GM11168 (cell line): ENCODE results near the gene ANO9.
"Not testable (repeated sequence)": the region's sequence is repeated elsewhere in the genome, so short reads cannot be mapped to it uniquely, and the experiment has no call there.

Experiments used
- in situ Hi-C: fragments of 300-500 bp; cut with MboI; formaldehyde crosslinking; loops from one replicate; pipeline ENCODE4 v1.12.0; 2022; ENCODE audit warnings: low sequenced_read_pairs; ENCODE audit not compliant: unreplicated experiment

ANO9 gene

DNA sequence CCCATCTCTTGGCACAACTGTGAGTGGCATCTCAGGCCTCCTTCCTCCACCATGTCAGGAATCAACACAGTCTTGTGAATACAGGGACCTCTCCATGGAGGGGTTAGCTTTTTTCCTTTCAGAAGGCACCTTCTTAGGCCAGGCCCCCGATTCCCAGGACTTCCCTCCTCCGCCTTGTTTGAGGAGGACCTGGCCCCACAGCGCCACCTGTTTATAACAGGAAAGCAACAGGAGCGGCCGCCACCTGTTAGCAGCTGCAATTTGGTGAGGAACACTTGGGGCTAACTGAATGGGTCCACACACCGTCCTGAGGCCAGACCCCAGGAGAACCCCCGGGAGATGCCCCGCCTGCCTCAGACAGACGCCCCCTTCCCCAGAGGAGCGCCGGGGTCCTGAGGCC, 51.6 kb downstream of the ANO9 start:
- in situ Hi-C loops, result no loop called here

DNA sequence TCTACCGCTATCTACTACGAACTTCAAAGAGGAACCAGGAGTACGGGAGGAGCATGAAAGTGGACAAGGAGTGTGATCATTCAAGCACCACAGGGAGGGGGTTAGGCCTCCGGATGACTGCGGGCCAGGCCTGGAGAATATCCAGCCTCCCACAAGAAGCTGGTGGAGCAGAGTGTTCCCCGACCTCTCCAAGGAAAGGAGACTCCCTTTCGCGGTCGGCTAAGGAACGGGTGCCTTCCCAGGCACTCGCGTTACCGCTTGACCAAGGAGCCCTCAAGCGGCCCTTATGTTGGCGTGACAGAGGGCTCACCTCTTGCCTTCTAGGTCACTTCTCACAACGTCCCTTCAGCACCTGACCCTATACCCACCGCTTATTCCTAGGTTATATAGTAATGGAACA, 52.4 kb downstream of the ANO9 start:
- in situ Hi-C loops, result not testable (repeated sequence)

DNA sequence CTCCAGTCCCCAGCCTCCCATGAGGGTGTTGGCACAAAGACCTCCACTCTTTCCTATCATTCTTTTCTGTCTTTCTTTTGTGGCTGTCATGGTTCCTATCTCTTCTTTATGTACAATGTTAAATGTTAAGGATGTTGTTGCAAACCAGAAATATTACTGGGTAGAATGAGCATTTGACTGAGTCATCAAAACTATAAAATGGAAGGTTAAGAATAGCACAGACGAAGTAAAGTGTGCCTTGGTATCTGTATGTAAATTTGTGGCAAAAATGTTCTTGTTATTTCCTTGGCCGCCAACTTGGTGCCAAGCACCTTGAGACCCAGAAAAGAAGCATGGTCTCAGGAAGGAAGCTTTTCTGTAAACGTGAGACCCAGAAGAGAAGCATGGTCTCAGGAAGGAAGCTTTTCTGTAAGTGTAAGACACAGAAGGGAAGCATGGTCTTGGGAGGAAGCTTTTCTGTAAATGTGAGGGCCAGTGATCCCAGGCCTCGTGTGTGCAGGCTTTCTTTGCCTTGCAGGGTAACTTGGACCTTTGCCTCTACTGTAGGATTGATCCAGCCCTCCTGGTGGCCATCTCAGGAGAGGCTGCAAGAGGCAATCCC, 54.5 kb downstream of the ANO9 start:
- in situ Hi-C loops, result no loop called here

DNA sequence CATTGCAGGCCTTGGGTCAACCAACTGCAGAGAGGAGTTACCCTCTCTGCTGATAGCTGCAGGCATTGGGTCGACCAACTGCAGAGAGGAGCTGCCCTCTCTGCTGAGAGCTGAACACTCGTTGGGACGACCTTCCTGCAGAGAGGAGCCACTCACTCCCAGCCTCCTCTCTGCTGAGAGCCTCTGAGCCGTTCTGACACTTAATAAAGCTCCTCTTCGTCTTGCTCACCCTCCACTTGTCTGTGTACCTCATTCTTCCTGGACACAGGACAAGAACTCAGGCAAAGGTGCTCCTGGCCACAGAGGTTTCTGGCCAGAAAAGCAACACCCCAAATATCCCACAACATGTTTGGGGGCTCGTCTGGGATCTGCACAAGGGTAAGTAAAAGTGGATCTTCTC, 55.3 kb downstream of the ANO9 start:
- in situ Hi-C loops, result no loop called here

DNA sequence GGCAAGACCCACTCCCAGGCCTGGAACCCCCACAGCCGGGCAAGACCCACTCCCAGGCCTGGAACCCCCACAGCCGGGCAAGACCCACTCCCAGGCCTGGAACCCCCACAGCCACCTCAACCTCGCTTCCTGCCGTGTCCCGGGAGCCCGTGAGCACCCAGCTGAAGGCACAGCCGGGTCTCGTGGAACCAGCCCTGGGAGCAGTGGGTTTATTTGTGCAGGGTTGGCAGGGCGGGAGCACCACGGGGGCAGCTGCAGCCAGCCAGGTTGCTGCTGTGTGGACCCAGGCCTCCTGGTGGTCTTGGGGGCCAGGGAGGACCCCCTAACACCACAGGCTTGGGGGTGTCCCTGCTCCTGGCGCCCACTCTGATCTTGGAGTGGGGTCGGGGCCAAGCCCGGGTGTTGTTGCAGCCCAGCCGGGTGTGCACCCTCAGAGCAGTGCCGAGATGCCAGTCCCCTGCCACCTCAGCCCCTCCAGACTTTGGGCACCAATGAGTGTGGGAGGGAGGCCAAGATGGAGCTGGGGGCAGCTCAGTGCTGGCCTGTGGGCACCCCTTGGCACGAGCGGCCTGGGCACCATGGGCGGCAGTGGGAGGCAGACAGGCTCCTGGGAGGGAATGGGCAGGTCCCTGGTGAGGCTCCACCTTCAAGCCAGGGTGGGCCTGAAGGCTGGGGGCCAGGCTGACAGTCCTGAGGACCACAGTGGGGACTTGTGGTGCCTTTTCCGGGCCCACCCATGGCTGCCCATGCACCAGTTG, 56.0 kb downstream of the ANO9 start:
- in situ Hi-C loops, result no loop called here

DNA sequence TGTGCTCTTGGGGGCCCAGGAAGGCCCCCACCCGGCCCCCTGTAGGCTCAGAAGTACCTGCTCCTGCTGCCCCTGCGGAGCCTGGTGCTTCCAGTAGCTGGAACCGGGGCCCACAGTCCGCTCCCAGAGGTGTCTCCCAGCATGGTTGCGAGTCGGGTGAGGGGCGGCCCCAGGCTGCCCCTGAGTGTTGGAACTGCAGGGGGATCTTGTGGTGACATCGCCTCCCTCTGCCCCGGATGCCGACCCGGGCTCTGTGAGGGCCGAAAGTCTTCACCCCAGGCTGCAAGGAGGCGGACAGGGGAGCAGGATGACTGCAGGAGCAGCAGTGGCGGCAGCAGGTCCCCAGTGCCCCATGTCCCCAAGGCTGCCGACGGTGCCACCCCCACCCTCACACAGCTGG, 57.3 kb downstream of the ANO9 start:
- in situ Hi-C loops, result no loop called here

DNA sequence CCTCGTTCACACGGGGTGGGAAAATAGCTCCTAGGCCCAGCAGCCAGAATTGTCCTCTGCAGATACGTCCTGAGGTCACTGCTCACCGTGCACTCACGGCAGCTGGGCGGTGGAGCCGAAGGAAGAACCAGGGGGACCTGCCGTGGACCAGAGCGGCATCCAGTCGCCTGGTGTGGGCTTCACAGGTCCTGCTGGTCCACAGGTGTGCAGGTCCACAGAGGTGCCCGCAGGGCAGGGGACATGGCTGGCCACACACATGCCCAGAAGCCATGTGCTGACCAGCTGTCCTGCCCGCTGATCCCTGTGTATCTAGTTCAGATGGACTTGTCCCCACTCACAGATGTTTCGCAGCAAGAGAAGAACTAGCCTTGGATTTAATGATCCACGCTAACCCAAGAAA, 58.4 kb downstream of the ANO9 start:
- in situ Hi-C loops, result no loop called here

DNA sequence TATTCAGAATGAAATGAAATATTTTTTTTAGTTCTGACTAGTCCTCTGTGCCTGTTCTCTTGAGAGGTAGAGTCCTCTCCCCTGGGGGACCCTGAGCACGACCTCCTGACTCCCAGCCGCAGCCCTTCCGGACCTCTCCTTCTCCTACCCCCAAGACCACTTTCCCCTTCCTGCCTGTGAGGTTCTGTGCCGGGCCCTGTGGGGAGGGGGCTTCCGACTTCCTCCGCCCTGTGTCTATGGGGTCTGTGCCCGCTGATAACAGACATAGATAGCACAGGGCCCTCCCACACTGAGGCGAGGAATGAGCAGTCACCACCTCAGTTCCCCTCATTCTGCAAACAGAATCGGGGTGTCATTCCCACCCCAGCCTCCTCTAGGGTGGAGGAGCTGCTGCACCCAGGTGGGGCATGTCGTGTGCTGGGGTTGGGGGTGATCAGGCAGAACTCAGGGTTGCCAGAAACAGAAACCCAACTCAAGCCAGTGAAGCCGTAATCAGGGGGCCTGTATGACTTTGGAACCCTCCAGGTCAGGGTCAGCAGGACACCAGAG, 59.7 kb downstream of the ANO9 start:
- in situ Hi-C loops, result no loop called here

DNA sequence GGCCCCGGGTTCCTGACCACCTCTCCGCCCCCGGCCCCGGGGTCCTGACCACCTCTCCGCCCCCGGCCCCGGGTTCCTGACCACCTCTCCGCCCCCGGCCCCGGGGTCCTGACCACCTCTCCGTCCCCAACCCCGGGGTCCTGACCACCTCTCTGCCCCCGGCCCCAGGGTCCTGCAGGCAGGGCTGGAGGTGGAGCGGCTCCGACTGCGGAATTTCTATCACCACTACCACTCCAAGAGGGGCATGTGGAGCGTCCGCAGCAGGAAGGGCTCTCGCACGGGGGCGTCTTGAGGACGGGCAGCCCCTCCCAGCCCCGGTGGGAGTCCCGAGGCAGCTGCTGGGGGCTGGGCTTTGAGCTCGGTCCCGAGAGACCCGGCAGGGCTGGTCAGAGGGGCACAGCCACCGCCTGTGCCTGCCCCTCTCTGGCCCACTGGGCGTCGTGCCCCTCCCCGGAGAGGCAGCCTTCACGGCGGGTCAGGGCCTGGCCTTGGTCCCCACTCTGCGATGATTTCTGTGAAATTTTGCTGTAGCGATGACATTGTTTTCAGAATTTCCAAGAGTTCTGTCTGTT, 60.2 kb downstream of the ANO9 start:
- in situ Hi-C loops, result no loop called here

DNA sequence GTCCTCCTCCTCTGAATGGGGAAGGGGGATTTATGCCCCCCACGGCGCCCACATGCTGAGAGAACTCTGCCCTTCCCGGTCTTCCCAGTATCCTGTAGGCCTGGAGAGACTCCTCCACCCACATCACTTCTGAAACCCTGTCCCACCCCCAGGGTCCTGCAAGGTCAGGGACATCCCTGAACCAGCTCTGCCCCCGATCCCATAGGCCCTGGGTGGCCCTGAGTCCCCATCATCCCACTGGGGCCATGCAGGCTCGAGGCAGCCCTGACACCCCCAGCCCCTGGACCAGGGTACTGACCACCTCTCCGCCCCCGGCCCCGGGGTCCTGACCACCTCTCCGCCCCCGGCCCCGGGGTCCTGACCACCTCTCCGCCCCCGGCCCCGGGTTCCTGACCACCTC, 60.8 kb downstream of the ANO9 start:
- in situ Hi-C loops, result no loop called here

DNA sequence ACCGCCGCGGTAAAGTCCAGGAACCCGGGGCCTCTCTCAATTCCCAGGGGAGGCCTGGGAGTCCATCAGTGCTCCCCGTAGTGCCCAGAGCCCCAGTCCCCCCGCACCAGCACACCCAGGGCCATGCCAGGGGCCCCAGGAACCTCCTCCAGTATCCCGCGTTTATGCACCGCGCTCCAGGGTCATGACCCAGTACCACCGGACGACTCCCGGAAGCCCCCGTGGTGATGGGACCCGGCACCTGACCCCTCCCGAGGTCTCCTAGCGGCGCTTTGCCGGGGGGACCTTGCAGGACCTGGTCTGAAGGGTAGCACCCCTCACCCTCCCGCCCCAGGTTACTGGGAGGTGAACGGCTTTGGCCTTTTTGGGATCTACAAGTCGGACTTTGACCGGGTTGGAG, 61.3 kb downstream of the ANO9 start:
- in situ Hi-C loops, result no loop called here

DNA sequence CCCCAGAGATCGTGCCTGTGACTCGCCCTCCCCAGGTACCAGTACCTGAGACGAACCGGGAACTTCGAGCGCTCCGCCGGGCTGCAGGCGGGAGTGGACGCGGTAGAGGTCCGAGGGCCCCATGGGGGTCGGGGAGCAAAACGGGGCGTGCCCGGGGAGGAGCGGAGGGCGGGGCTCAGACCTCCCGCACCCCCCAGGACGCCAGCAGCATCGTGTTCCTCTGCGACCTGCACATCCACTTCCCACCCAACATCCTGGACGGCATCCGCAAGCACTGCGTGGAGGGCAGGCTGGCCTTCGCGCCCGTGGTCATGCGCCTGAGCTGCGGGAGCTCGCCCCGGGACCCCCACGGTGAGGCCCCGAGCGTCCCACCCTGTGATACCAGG, 61.7 kb downstream of the ANO9 start:
- in situ Hi-C loops, result no loop called here

DNA sequence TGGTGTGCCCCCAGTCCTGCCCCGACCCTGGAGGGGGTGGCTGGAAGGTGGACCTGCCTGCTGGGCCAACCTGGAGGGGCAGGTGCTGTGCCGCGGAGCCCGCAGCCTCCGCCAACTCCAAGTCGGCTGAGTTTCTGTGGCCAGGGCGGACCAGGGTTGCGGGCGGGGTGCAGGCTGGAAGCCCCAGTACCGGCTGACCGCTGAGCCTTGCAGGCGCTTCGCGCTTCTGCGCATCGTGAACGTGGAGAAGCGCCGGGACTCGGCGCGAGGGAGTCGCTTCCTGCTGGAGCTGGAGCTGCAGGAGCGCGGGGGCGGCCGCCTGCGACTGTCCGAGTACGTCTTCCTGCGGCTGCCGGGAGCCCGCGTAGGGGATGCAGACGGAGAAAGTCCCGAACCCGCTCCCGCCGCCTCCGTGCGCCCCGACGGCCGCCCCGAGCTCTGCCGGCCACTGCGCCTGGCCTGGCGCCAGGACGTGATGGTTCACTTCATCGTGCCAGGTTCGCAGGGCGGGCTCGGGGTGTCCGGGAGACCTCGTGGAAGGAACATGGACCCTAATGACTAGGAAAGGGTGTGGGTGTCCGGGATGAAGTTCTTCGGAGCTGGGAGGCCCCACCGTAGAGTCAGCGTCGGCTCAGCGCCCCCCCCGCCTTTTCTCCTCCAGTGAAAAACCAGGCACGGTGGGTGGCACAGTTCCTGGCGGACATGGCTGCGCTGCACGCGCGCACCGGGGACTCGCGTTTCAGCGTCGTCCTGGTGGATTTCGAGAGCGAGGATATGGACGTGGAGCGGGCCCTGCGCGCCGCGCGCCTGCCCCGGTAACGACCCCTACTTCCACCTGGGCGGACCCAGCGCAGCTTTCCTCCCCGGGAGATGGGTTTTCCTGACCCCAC, 62.4 kb downstream of the ANO9 start:
- in situ Hi-C loops, result no loop called here

DNA sequence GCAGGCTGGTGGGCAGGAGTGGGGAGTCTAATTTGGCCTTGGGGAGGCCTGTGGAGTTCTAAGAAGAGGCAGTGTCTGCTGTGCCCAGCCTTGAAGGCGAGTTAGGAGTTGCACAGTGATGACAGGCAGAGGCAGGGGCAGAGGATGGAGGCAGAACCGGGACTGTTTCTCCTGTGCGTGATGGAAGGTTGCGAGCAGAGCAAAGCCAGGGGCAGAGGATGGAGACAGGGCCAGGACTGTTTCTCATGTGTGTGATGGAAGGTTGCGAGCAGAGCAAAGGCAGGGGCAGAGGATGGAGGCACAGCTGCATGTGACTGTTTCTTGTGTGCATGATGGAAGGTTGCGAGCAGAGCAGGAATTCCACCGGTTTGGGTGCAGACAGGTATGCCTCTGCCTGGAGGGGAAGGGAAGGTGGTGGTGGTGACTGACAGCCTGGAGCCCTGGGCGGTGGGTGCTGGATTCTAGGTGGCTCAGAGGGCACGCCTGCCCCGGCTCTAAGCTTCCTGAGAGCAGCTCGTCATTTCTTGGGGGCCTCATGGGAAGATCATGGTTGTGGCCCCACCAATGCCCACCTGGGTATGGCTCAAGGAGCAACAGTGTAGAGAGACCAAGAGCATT, 63.8 kb downstream of the ANO9 start:
- in situ Hi-C loops, result no loop called here

DNA sequence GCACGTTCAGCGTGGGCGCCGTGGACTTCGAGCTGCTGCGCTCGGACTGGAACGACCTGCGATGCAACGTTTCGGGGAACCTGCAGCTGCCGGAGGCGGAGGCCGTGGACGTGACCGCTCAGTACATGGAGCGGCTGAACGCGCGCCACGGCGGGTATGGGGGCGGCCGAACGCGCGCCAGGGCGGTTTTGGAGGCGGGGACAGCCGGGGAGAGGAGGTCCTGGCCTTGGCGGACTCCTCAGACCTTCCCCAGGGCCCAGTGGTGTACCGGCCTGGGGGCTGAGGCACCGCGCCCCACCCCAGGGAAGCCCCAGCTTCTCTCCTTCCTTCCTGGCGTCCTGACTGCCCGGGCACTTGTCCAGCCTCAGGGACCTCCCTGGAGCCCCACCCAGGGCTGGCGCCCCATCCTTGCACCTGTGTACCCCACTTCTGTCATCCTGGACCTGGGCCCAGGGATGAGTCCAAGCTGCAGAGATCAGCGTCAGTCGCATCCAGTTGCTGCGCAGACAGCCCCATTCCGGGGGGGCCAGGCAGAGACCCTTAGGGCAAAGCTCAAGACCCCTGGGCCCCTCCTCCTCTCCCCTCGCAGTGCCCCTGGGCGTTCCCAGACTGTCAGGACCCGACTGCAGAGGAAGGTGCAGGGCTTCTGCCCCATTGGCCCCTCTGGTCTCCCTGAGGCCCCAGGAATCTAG, 64.5 kb downstream of the ANO9 start:
- in situ Hi-C loops, result no loop called here

DNA sequence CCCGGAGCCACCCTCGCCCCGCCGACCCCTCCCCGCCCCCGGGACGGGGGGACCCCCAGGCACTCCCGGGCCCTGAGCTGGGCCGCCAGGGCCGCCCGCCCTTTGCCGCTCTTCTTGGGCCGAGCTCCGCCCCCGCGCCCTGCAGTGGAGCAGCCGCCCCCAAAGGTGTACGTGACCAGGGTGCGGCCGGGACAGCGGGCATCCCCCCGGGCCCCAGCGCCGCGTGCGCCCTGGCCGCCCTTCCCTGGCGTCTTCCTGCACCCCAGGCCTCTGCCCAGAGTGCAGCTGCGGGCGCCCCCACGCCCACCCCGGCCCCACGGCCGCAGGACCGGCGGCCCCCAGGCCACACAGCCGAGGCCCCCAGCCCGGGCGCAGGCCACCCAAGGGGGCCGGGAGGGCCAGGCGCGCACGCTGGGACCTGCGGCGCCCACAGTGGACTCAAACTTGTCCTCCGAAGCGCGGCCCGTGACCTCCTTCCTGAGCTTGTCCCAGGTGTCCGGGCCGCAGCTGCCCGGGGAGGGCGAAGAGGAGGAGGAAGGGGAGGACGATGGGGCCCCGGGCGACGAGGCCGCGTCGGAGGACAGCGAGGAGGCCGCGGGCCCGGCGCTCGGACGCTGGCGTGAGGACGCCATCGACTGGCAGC, 65.2 kb downstream of the ANO9 start:
- in situ Hi-C loops, result no loop called here

DNA sequence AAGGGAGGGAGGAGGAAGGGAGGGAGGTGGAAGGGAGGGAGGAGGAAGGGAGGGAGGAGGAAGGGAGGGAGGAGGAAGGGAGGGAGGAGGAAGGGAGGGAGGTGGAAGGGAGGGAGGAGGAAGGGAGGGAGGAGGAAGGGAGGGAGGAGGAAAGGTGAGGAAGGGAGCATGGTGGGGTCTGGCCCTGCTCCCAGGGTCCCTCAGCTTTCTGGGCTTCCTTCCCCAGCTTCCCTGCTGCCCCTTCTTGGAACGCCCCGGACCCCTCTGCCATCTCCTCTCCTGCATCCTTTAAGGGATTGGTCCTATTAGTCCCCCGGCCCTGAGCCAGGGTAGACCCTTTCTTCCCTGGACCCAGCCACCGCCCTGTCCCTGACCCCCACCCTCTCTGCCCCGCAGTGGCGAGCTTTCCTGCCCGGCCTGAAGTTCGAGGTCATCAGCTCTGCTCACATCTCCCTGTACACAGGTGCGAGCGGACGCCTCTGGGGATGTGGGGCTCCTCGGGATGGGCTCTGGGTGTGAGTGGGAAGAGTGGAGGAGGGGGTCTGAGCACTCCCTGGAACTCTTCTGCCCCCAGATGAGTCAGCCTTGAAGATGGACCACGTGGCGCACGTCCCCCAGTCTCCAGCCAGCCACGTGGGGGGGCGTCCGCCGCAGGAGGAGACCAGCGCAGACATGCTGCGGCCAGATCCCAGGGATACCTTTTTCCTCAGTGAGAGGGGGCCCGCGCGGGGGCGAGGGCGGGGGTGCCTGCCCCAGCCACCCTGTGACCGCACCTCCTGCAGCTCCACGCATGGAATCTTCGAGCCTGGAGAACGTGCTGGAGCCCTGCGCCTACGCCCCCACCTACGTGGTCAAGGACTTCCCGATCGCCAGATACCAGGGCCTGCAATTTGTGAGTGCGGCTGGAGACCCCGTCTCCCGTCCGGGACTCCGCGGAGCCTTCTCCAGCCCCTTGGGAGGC, 66.5 kb downstream of the ANO9 start:
- in situ Hi-C loops, result no loop called here
